Upper lobe of left lung (tissue), 4 donors: ENCODE measurements around the gene WSB2.
"Not testable (repeated sequence)": the region's sequence is repeated elsewhere in the genome, so short reads cannot be mapped to it uniquely, and the experiment has no call there.

Experiments
- CTCF ChIP-seq, 6 experiments: fragments of 450-650 bp in 4 of 6; fragments of 200-600 bp in 2 of 6; sonication (generic) in 2 of 6; IDR thresholded peaks; one replicate each; pipeline ENCODE4 v1.5.1; 2016 to 2019; ENCODE audit warnings: antibody characterized with exemption in 6 of 6
- EP300 ChIP-seq, 4 donors: sonication (generic); formaldehyde crosslinking; IDR thresholded peaks; one replicate each; pipeline ENCODE4 v1.5.1; 2017; ENCODE audit warnings: antibody characterized with exemption in 4 of 4, control low read depth in 2 of 4
- POLR2A ChIP-seq, 4 donors: fragments of 450-650 bp; IDR thresholded peaks; one replicate each; pipeline ENCODE4 v1.5.1; 2016 to 2017; ENCODE audit warnings: antibody characterized with exemption in 4 of 4, mild to moderate bottlenecking in 2 of 4
- POLR2AphosphoS5 ChIP-seq, 2 donors: sonication (generic); formaldehyde crosslinking; IDR thresholded peaks; one replicate each; pipeline ENCODE4 v1.5.1; 2017; ENCODE audit warnings: antibody characterized with exemption in 2 of 2

GRCh38 chr12:118022097-118022727, 38.8 kb downstream of the WSB2 start:
- not testable (repeated sequence) for TF ChIP-seq CTCF, POLR2A, EP300, POLR2AphosphoS5 (IDR thresholded peaks at IDR 0.05)
